NCI-H2081 (cell line): ENCODE results near the gene SPACA4.

Source experiments
- DNase-seq, 2 experiments: peaks; one replicate each; lab custom pipeline; 2025; lab: John Stamatoyannopoulos, UW

SPACA4 gene

DNA sequence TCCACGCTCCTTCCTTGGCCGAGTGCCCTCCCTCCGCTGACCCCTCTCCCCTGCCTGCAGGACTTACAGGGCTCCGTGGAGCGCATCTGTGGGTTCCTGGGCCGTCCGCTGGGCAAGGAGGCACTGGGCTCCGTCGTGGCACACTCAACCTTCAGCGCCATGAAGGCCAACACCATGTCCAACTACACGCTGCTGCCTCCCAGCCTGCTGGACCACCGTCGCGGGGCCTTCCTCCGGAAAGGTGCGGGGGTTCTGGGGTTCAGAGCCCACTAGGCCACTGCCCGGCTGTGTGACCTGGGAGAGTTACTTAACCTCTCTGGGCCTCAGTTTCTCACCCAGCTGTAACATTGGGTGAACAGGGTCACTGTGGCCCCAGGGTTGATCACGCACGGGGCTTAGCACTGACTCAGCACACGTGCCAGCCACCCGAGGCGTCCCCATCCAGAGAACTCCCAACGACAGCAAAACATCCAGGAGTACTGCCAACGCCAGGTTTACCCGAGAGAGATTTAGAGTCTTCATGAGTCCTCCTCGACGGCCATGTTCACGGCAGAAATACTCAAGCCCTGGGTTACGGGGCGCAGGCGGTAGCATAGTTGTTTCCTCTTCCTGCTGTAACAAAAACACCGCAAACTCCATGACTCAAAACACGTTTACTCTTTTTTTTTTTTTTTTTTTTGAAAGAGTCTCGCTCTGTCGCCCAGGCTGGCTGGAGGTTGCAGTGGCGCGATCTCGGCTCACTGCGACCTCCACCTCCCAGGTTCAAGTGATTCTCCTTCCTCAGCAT, 9.7 kb upstream of the SPACA4 start:
- DNase-seq = no peak

- DNase-seq = no peak
Measured at GRCh38 chr19:48598996-48599700, 7.4 kb upstream of the SPACA4 start.

DNA sequence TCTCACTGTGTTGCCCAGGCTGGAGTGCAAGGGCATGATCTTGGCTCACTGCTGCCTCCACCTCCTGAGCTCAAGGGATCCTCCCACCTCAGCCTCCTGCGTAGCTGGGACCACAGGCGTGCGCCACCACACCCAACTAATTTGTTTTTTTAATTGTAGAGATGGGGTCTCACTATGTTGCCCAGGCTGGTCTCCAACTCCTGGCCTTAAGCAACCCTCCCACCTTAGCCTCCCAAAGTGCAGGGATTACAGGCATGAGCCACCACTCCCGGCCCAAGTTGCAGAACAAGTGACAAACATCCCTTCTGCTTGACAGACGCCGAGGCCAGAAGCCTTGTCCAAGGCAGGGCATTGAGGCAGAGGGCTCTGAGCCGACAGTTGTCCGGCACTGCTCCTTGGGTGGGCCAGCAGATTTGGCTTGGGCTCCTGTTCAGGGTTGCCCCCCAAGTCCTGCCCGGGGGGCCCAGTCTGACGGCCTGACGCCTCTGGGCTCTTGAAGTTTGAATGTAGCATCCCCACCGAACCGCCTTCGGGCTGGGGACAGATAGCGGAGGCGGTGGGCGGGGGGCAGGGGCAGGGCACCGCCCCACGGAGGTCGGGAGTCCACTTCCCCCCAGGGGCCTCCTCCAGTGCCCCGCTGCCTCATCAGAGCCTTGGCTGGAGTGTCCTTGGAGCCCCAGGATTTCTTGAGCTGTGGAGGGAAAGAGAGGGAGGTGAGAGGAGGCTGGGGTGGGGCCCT, 5.7 kb upstream of the SPACA4 start:
- DNase-seq = no peak

DNA sequence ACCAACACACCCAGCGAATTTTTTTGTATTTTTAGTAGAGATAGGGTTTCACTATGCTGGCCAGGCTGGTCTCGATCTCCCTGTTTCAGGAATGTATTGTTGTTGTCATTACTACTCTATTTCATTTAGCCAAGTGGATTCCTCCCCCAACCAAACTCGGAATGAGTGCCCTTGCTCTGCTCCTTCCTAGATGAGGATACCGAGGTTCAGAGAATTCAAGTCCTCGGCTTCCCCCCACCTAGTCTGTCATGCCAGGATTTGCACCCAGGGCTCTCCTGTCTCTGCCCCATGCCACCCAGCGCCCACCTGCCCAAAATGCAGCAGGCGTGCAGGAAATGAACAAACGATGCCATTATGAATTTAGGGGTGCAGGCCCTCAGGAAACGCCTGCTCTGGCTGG, 3.5 kb upstream of the SPACA4 start:
- no peak for DNase-seq

GRCh38 chr19:48603449-48603848, 3.1 kb upstream of the SPACA4 start:
- DNase-seq = no peak

- no peak for DNase-seq
Measured at GRCh38 chr19:48603850-48604249, 2.7 kb upstream of the SPACA4 start.

- no peak for DNase-seq
Measured at GRCh38 chr19:48607359-48607755, 815 bp downstream of the SPACA4 start.

GRCh38 chr19:48608798-48609263, 2.3 kb downstream of the SPACA4 start:
- DNase-seq = peak; percentile 24 to 58

GRCh38 chr19:48609571-48610108, 3.1 kb downstream of the SPACA4 start:
- DNase-seq = no peak

- no peak for DNase-seq
Measured at GRCh38 chr19:48611872-48612271, 5.3 kb downstream of the SPACA4 start.

- DNase-seq = no peak
Measured at GRCh38 chr19:48613024-48613851, 6.7 kb downstream of the SPACA4 start.

DNA sequence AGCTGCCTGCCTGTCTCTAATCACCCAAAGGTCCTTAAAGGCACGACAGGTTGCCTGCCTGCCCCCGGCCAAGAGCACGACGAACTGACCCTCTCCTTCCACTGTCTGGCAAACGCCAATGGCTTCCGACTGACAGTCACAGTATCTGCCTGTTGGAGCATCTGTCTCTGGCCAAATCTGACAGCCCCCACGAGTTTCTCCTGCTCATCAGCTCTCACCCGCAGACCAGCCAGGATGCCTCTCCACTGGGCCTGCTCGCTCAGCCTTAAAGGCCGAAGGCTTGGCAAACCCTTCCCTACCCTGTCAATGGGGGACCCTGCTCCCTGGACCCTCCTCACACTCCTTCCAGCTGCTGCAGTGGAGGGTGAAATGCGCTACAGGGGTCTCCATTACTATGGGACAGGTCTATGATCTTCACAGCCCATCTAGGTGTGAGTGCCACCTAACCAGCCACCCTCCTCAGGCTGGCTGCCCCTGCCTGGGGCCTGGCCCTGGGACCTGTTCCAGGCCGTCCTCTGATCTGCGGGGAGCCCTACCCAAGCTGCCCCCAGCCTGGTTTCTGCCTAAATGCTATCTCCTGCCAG, 7.4 kb downstream of the SPACA4 start:
- DNase-seq = no peak

DNA sequence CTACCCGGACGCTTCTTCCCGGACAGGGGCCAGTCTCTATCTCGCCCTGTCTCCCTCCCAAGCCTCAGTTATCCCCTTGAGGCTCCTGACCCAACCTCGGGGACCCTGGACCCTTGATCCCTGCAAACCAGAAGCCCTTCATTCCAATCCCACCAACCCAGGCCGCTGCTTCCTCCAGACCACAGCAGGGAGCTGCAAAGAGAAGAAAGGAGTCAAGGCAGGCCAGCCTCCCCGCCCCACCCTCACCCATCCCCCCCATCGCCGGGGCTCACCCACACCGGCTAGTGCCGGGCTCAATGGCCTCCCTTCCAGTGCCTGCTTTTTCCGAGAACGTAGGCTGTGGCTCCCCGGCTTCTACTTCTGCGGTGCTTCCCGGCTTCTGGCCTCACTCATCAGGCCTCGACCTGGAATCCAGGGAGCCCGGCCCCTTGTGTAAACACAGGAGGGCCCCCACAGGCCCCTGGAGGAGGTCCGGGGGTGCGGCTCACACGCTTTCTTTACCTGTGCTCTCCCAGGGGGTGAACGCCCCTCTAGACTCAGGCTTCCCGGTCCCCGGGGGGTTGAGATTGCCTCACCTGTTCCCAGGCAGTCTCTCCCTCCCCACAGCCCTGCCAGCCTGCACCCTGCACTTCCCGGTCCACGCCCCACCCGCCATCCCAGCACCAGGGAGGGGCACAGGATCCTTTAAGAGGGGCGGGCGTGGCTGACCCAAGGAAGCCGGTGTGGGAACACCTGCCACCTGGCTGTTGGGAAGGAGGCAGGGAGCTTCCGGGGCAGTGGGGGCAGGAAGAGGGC, 8.1 kb downstream of the SPACA4 start, which contains the start of gene FAM83E:
Gene FAM83E, minus strand, starts transcription at position 641 of the 795 bp plus-strand sequence. CDS start 1,704 bp downstream, outside the sequence.
- peak; percentile 23 to 64 for DNase-seq

DNA sequence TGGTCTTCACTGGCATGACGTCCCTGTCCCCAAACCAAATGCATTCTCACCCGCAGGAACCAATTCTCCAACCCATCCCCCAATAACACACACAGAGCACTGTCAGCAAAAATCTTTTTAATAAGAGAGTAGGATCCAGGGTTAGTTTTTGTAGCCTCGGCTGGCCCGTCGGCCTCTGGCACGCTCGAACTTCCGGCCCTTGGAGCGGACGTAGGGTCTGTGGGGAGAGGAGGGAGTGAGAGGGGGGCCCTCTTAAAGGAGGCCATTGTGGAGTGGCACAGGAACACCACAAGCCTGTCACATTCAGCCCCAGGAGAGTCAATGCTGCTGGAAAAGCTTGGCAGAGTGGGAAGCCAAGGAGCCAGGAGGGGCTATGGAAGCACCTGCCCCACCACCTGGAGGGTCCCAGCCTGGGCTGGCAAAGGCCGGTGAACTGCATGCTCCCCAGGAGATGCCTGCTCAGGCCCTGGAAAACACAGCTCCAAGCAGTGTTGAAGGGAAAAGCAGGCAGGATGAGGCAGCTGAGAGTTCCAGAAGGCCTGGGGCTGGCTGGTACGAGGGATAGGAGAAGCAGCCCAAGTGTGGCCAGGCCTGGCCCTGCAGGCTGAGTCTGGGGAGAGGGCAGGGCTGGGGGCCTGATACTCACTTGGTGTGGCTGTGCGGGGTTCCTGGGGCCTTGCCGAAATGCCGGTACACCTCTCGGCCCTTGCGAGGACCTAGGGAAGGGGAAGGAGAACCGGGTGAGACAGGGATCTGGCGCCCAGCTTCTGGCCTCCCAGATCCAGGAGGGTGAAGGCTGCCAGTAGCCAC, 8.9 kb downstream of the SPACA4 start:
- no peak for DNase-seq

- DNase-seq = peak in 1 of 2 experiments; percentile 16
Measured at GRCh38 chr19:48616041-48616436, 9.5 kb downstream of the SPACA4 start.

- no peak for DNase-seq
Measured at GRCh38 chr19:48616491-48617056, 10.0 kb downstream of the SPACA4 start.

DNA sequence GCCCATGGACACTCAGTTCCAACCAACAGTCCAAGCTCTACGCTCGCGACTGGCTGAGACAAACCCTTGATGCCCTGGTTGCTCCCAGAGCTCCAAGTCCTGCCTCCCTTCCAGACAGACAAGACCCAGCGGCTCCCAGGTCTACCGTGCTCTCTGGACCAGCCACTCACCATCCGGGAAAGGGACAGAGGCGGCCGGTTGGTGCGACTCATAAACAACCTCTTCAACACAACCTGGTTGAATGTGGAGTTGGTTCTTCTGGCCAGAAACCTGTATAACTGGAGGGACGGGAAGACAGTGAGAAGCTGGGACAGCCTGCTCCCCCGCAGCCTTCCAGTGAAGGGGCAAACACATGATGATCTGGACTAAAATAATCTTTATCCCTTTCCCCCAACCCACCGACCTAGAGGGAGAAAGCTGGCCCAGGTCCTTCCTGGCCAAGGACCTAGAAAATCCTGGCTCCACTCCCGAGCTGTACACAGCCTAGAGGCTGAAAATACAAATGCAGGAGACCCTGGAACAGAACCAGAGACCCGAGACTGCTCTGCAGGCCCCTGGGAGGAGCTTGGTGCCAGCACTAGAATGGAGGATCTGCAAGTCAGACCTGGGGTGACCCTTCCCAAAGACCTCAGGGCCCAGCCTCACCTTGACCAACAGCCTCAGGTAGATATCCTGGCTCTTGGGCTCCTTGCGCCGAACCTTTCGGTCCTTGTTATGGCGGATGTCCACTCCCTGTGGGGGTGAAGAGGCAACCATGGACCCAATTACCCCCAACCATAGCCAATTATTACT, 10.8 kb downstream of the SPACA4 start:
- DNase-seq = no peak

DNA sequence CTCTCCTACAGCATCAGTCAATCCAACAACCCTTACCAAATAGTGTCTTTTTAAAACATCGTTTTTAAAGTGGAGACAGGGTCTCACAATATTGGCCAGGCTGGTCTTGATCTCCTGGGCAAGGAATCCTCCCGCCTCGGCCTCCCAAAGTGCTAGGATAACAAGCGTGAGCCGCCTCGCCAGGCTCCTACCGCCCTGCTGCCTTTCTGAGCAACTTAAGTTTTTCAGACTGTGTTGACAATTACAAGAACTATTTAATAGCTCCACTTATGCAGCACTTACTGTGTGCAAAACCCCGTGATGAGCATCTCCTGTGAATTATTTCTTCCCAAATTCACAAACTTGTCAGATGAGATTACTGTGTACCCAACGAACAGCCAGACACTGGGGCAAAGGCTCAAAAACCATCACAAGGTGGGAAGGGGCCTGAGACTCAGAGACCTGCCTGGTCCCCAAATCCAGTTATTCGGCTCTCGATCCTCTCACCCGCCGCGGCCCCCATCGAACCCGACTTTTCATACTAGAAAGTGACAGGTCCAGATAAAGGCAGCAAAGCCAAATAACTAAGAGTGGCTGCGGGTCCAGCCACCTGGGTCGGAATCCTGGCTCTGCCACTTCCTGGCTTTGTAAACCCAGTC, 11.9 kb downstream of the SPACA4 start:
- no peak for DNase-seq
